ENCODE measurements around the gene KCNJ3. TPM values are rescaled to one million over a fixed set of nuclear protein-coding genes. Genes with fewer than 3 reads are reported as not detected.

Gene KCNJ3
- total RNA-seq, 1 donor from 2014 or later: 0.07 TPM

GRCh38 chr2:154794406-154794805, 95.9 kb downstream of the KCNJ3 start:
- peaks cover 4% of the 10 kb centered on the region for H3K27me3 Mint-ChIP-seq (ENCODE audit: low read depth)
- no peak overlapping the region for H3K4me3 Mint-ChIP-seq (ENCODE audit: unreplicated experiment)
- no peak for DNase-seq (ENCODE audit: low spot score)
- H3K9me3 Mint-ChIP-seq (ENCODE audit: low read depth): no peaks in the 10 kb centered on the region
- no peaks in the 10 kb centered on the region for H3K4me1 Mint-ChIP-seq (ENCODE audit: low read depth)
- no peak overlapping the region for H3K27ac Mint-ChIP-seq (ENCODE audit: unreplicated experiment)
- no peaks in the 10 kb centered on the region for H3K36me3 Mint-ChIP-seq (ENCODE audit: low read depth)
- TF ChIP-seq CTCF (IDR thresholded peaks at IDR 0.05): no peak

- H3K9me3 Mint-ChIP-seq (ENCODE audit: low read depth): no peaks in the 10 kb centered on the region
- no peaks in the 10 kb centered on the region for H3K36me3 Mint-ChIP-seq (ENCODE audit: low read depth)
- H3K4me3 Mint-ChIP-seq (ENCODE audit: unreplicated experiment): no peak overlapping the region
- TF ChIP-seq CTCF (IDR thresholded peaks at IDR 0.05): no peak
- H3K4me1 Mint-ChIP-seq (ENCODE audit: low read depth): no peaks in the 10 kb centered on the region
- DNase-seq (ENCODE audit: low spot score): no peak
- peaks cover 3% of the 10 kb centered on the region for H3K27me3 Mint-ChIP-seq (ENCODE audit: low read depth)
- no peak overlapping the region for H3K27ac Mint-ChIP-seq (ENCODE audit: unreplicated experiment)
These were observed 97.2 kb downstream of the KCNJ3 start for GRCh38 chr2:154795651-154796050.

GRCh38 chr2:154804451-154804850, 106.0 kb downstream of the KCNJ3 start:
- Mint-ChIP-seq H3K4me1 (ENCODE audit: low read depth) (no peaks in the 10 kb centered on the region), H3K27me3 (ENCODE audit: low read depth) (peaks cover 4% of the 10 kb centered on the region), H3K4me3 (ENCODE audit: unreplicated experiment) (no peak overlapping the region), H3K27ac (ENCODE audit: unreplicated experiment) (no peak overlapping the region), H3K36me3 (ENCODE audit: low read depth) (peaks cover 2% of the 10 kb centered on the region), H3K9me3 (ENCODE audit: low read depth) (peaks cover 4% of the 10 kb centered on the region)
- DNase-seq (ENCODE audit: low spot score): no peak
- TF ChIP-seq CTCF (IDR thresholded peaks at IDR 0.05): no peak

- H3K27me3 Mint-ChIP-seq (ENCODE audit: low read depth): peaks cover 4% of the 10 kb centered on the region
- H3K9me3 Mint-ChIP-seq (ENCODE audit: low read depth): no peaks in the 10 kb centered on the region
- H3K4me3 Mint-ChIP-seq (ENCODE audit: unreplicated experiment): no peak overlapping the region
- no peaks in the 10 kb centered on the region for H3K4me1 Mint-ChIP-seq (ENCODE audit: low read depth)
- no peak for TF ChIP-seq CTCF (IDR thresholded peaks at IDR 0.05)
- no peak overlapping the region for H3K27ac Mint-ChIP-seq (ENCODE audit: unreplicated experiment)
- no peak for DNase-seq (ENCODE audit: low spot score)
- no peaks in the 10 kb centered on the region for H3K36me3 Mint-ChIP-seq (ENCODE audit: low read depth)
These were observed 115.1 kb downstream of the KCNJ3 start for GRCh38 chr2:154813636-154814035.

GRCh38 chr2:154814856-154815255, 116.4 kb downstream of the KCNJ3 start:
- H3K4me1 Mint-ChIP-seq (ENCODE audit: low read depth): no peaks in the 10 kb centered on the region
- H3K36me3 Mint-ChIP-seq (ENCODE audit: low read depth): no peaks in the 10 kb centered on the region
- H3K27me3 Mint-ChIP-seq (ENCODE audit: low read depth): peaks cover 4% of the 10 kb centered on the region
- TF ChIP-seq CTCF (IDR thresholded peaks at IDR 0.05): no peak
- no peak for DNase-seq (ENCODE audit: low spot score)
- no peak overlapping the region for H3K27ac Mint-ChIP-seq (ENCODE audit: unreplicated experiment)
- no peaks in the 10 kb centered on the region for H3K9me3 Mint-ChIP-seq (ENCODE audit: low read depth)
- no peak overlapping the region for H3K4me3 Mint-ChIP-seq (ENCODE audit: unreplicated experiment)
